Caco-2 (cell line): Measurements from ENCODE around the gene GNL2. TPM values are rescaled to one million over a fixed set of nuclear protein-coding genes. Genes with fewer than 3 reads are reported as not detected.

ENCODE experiments used
- BruUV-seq: library from RNA; stranded (reverse); fragments of 400-500 nt; replicated peaks from 2 replicates; lab custom pipeline; 2021; lab: Mats Ljungman, UMichigan
- CTCF ChIA-PET: fragments of 300-600 bp; sonication (Branson Sonifier 250); formaldehyde crosslinking; loops from one replicate; lab custom pipeline; 2022; ENCODE audit warnings: antibody characterized with exemption; lab: Charles Lee
- POLR2A ChIA-PET: fragments of 300-600 bp; sonication (Branson Sonifier 250); formaldehyde crosslinking; loops from one replicate; lab custom pipeline; 2022; ENCODE audit warnings: antibody characterized with exemption; lab: Charles Lee
- DNase-seq, 2 experiments: peaks; one replicate each; pipeline versions ENCODE4 v3.0.0 to v3.0.0-alpha.2; 2020 to 2022
- H3K27me3 ChIP-seq: replicated peaks from 2 replicates; pipeline ENCODE4 v1.6.0; 2011; ENCODE audit warnings: low read length; ENCODE audit not compliant: control insufficient read depth, insufficient read depth
- H3K36me3 ChIP-seq: 2 replicates; pipeline ENCODE4 v1.5.1; 2011; ENCODE audit warnings: low read length; ENCODE audit not compliant: control insufficient read depth, insufficient read depth
- H3K4me1 ChIP-seq: fragments of 250-450 bp; sonication (Bioruptor Pico); 2 replicates; pipeline ENCODE4 v1.5.1; 2020; ENCODE audit warnings: mild to moderate bottlenecking
- H3K4me3 ChIP-seq: 2 replicates; pipeline ENCODE4 v1.5.1; 2011; ENCODE audit warnings: low read depth, mild to moderate bottlenecking, control low read depth, low read length
- H3K9me3 ChIP-seq: fragments of 250-450 bp; sonication (Bioruptor Pico); 2 replicates; pipeline ENCODE4 v1.5.1; 2020; ENCODE audit warnings: mild to moderate bottlenecking, moderate library complexity
- H3K27ac Mint-ChIP-seq: one replicate; pipeline ENCODE4 v1.8.0; 2022; ENCODE audit warnings: mixed read lengths; ENCODE audit not compliant: unreplicated experiment
- H3K27me3 Mint-ChIP-seq: one replicate; pipeline ENCODE4 v1.8.0; 2022; ENCODE audit warnings: mixed read lengths; ENCODE audit not compliant: insufficient read depth, unreplicated experiment
- H3K36me3 Mint-ChIP-seq: one replicate; pipeline ENCODE4 v1.8.0; 2022; ENCODE audit warnings: mild to moderate bottlenecking, mixed read lengths; ENCODE audit not compliant: insufficient read depth, unreplicated experiment
- H3K4me1 Mint-ChIP-seq: one replicate; pipeline ENCODE4 v1.8.0; 2022; ENCODE audit warnings: low read depth, mixed read lengths; ENCODE audit not compliant: unreplicated experiment
- H3K4me3 Mint-ChIP-seq: one replicate; pipeline ENCODE4 v1.8.0; 2022; ENCODE audit warnings: mild to moderate bottlenecking, moderate library complexity, mixed read lengths; ENCODE audit not compliant: unreplicated experiment
- H3K9me3 Mint-ChIP-seq: one replicate; pipeline ENCODE4 v1.8.0; 2022; ENCODE audit warnings: mixed read lengths; ENCODE audit not compliant: unreplicated experiment
- intact Hi-C: fragments of 100-400 bp; cut with micrococcal nuclease; formaldehyde crosslinking; loops from one replicate; pipeline ENCODE4 v1.10.0; 2022; ENCODE audit not compliant: unreplicated experiment
- total RNA-seq: library from RNA; stranded (reverse); gene quantifications from 2 replicates; pipeline ENCODE4 v1.2.3, GENCODE V29; 2022
- TF ChIP-seq, protein P1 (sequence below), 2 experiments: fragments of 200-600 bp in 1 of 2; IDR thresholded peaks; 1 replicate in 1 of 2; 2 replicates in 1 of 2; pipeline versions ENCODE4 v1.5.1 to v1.8.0; 2011 to 2022; ENCODE audit warnings: antibody characterized with exemption in 1 of 2, control low read depth in 1 of 2, inconsistent platforms in 1 of 2, low read depth in 1 of 2, low read length in 1 of 2, mild to moderate bottlenecking in 1 of 2, moderate library complexity in 1 of 2; ENCODE audit not compliant: insufficient read depth in 1 of 2, severe bottlenecking in 1 of 2, unreplicated experiment in 1 of 2

Gene GNL2
- total RNA-seq, 1 experiment from 2014 or later = 51.6 TPM

DNA sequence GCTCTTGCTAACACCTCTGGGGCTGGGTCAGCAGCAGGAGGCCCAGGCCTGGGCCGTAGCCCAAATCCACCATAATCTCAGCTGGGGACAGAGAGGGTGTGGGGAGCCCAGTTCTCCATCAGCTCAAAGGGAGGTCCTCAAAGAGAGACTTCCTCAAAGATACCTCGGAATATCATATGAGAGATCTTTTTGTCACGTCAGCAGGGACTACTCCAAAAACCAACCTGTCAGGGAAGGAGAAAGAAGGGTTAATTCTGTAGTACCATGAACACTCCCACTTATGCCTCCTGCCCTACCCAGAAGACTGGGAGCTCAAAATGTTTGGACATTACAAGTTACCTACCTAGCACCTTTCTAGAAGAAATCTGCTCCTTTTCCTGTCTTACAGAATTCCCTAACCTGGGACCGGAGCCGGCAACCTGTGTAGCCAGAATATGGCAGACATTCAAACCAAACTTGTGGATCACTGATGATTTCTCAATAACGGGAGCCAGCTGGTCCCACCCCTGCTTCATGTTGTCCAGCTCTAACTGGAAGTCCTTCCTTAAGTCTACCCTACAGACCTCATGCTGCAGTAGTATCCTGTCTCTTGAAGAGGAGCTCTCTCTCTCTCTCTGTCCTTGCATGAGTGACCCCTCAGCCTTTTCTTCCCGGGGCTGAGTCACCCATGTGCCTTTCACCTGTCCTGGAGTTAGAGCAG is 34.1 kb upstream of the GNL2 start:
- H3K4me1 ChIP-seq = 0 out of 2 replicates have a peak, but pooled peaks cover 5% of the 10 kb centered on the region
- H3K4me3 Mint-ChIP-seq = no peak overlapping the region
- H3K27me3 ChIP-seq = peaks cover 2% of the 10 kb centered on the region; the same call in 1 of the 2 replicates
- H3K9me3 Mint-ChIP-seq = no peaks in the 10 kb centered on the region
- ChIA-PET POLR2A (no interaction called here), CTCF (no interaction called here)
- no TSS peak for BruUV-seq
- intact Hi-C loops = no loop called here
- no peaks in the 10 kb centered on the region for H3K36me3 Mint-ChIP-seq
- H3K27ac Mint-ChIP-seq = no peak overlapping the region
- no peaks in the 10 kb centered on the region for H3K4me1 Mint-ChIP-seq
- H3K9me3 ChIP-seq = no peaks in the 10 kb centered on the region
- no peak overlapping the region for H3K4me3 ChIP-seq
- H3K27me3 Mint-ChIP-seq = peaks cover 27% of the 10 kb centered on the region
- DNase-seq = no peak
- TF ChIP-seq, protein P1, sequence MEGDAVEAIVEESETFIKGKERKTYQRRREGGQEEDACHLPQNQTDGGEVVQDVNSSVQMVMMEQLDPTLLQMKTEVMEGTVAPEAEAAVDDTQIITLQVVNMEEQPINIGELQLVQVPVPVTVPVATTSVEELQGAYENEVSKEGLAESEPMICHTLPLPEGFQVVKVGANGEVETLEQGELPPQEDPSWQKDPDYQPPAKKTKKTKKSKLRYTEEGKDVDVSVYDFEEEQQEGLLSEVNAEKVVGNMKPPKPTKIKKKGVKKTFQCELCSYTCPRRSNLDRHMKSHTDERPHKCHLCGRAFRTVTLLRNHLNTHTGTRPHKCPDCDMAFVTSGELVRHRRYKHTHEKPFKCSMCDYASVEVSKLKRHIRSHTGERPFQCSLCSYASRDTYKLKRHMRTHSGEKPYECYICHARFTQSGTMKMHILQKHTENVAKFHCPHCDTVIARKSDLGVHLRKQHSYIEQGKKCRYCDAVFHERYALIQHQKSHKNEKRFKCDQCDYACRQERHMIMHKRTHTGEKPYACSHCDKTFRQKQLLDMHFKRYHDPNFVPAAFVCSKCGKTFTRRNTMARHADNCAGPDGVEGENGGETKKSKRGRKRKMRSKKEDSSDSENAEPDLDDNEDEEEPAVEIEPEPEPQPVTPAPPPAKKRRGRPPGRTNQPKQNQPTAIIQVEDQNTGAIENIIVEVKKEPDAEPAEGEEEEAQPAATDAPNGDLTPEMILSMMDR (IDR thresholded peaks at IDR 0.05; ENCODE audit: insufficient read depth in 1 of 2, low read depth in 1 of 2, low read length in 1 of 2, severe bottlenecking in 1 of 2, unreplicated experiment in 1 of 2) = no peak
- no peaks in the 10 kb centered on the region for H3K36me3 ChIP-seq

DNA sequence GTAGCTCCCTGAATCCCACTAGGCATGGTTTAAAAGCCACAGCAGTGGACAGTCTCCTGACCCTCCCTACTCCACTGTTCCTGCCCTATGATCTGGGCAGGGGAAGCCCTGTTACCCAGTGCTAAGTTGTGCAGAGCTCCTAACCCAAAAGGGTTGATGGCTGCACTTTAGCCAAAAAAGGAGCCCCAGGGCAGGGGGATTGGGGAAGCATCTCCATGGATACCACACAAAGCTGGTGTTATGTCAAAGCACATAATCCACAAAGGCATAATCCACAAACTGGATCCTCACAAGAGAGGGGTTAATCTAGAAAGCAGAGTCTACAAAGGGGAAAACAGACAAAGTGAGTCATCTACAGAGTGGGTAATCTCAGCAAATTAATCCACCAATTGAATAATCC is 33.3 kb upstream of the GNL2 start:
- TF ChIP-seq, protein P1 (IDR thresholded peaks at IDR 0.05; ENCODE audit: insufficient read depth in 1 of 2, low read depth in 1 of 2, low read length in 1 of 2, severe bottlenecking in 1 of 2, unreplicated experiment in 1 of 2) = no peak
- BruUV-seq = no TSS peak
- H3K4me3 ChIP-seq = no peak overlapping the region
- DNase-seq = no peak
- H3K36me3 ChIP-seq = no peaks in the 10 kb centered on the region
- H3K36me3 Mint-ChIP-seq = no peaks in the 10 kb centered on the region
- H3K27ac Mint-ChIP-seq = no peak overlapping the region
- ChIA-PET POLR2A (no interaction called here), CTCF (interaction anchor here (0.6 kb wide), 1 partner anchor 26 kb away, joined by 4 read pairs; no protein-coding TSS in a partner anchor)
- 0 out of 2 replicates have a peak, but pooled peaks cover 2% of the 10 kb centered on the region for H3K4me1 ChIP-seq
- H3K27me3 Mint-ChIP-seq = peaks cover 29% of the 10 kb centered on the region
- intact Hi-C loops = no loop called here
- H3K4me1 Mint-ChIP-seq = no peaks in the 10 kb centered on the region
- no peaks in the 10 kb centered on the region for H3K9me3 ChIP-seq
- no peaks in the 10 kb centered on the region for H3K27me3 ChIP-seq
- H3K4me3 Mint-ChIP-seq = no peak overlapping the region
- H3K9me3 Mint-ChIP-seq = no peaks in the 10 kb centered on the region

DNA sequence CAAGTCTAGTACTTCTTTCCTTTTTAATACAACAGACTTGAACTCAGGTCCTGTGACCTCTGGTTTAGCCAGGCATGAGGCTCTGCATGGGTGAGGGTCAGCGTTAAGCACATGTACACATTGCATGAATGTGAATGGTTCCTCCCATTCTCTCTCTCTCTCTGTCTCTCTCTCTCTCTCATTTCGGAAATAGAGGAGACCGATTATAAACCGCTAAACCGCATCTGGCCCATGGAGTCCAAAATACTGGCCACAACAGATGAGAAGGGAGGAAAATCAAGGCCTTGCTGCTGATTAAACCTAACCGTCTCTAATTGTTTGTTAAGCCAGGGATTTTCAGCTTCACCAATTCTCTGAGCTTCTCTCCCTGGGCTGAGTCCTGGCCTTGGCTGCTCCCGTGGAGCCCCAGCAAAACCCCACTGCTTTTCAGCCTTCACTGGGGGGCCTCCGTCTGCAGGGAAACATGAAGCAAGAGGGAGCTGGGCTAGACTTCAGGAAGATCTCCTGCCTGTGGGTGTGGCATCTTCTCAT is 32.4 kb upstream of the GNL2 start:
- H3K36me3 ChIP-seq = no peaks in the 10 kb centered on the region
- TF ChIP-seq, protein P1 (IDR thresholded peaks at IDR 0.05; ENCODE audit: insufficient read depth in 1 of 2, low read depth in 1 of 2, low read length in 1 of 2, severe bottlenecking in 1 of 2, unreplicated experiment in 1 of 2) = no peak
- H3K27ac Mint-ChIP-seq = no peak overlapping the region
- POLR2A ChIA-PET = no interaction called here
- no peaks in the 10 kb centered on the region for H3K27me3 ChIP-seq
- no peak overlapping the region for H3K4me3 ChIP-seq
- peaks cover 28% of the 10 kb centered on the region for H3K27me3 Mint-ChIP-seq
- CTCF ChIA-PET = no interaction called here
- intact Hi-C loops = no loop called here
- H3K4me1 Mint-ChIP-seq = no peaks in the 10 kb centered on the region
- H3K36me3 Mint-ChIP-seq = no peaks in the 10 kb centered on the region
- H3K9me3 Mint-ChIP-seq = no peaks in the 10 kb centered on the region
- DNase-seq = no peak
- H3K4me1 ChIP-seq = no peaks in the 10 kb centered on the region
- BruUV-seq = no TSS peak
- no peaks in the 10 kb centered on the region for H3K9me3 ChIP-seq
- no peak overlapping the region for H3K4me3 Mint-ChIP-seq
